ENCODE data around the gene NDST3.

Gene NDST3

GRCh38 chr4:118034053-118034785, at the start of gene NDST3:
Gene NDST3, plus strand, starts transcription at chr4:118034486. Its CDS starts 19,425 bp downstream, at chr4:118053911.
- Mint-ChIP-seq H3K4me1 (ENCODE audit: low read depth) (peaks cover 11% of the 10 kb centered on the region), H3K4me3 (peak within 1 kb of the TSS; percentile 26), H3K27ac (no peak within 1 kb of the TSS), H3K27me3 (peaks cover 39% of the 10 kb centered on the region), H3K36me3 (ENCODE audit: low read depth) (no peaks in the 10 kb centered on the region), H3K9me3 (no peaks in the 10 kb centered on the region)
- DNase-seq, result no peak

- Mint-ChIP-seq H3K9me3 (peaks cover 2% of the 10 kb centered on the region), H3K27ac (no peak overlapping the region), H3K4me3 (no peak overlapping the region), H3K27me3 (no peaks in the 10 kb centered on the region), H3K4me1 (ENCODE audit: low read depth) (peaks cover 3% of the 10 kb centered on the region), H3K36me3 (ENCODE audit: low read depth) (no peaks in the 10 kb centered on the region)
- DNase-seq, result no peak
These were observed 48.0 kb upstream of the NDST3 start for GRCh38 chr4:117986321-117986720.

GRCh38 chr4:117987464-117987863, 46.8 kb upstream of the NDST3 start:
- H3K4me1 Mint-ChIP-seq (ENCODE audit: low read depth), result peaks cover 3% of the 10 kb centered on the region
- DNase-seq, result no peak
- H3K27ac Mint-ChIP-seq, result no peak overlapping the region
- H3K27me3 Mint-ChIP-seq, result no peaks in the 10 kb centered on the region
- no peaks in the 10 kb centered on the region for H3K36me3 Mint-ChIP-seq (ENCODE audit: low read depth)
- H3K4me3 Mint-ChIP-seq, result no peak overlapping the region
- peaks cover 2% of the 10 kb centered on the region for H3K9me3 Mint-ChIP-seq

- no peak overlapping the region for H3K4me3 Mint-ChIP-seq
- no peak overlapping the region for H3K27ac Mint-ChIP-seq
- H3K36me3 Mint-ChIP-seq (ENCODE audit: low read depth), result no peaks in the 10 kb centered on the region
- no peaks in the 10 kb centered on the region for H3K27me3 Mint-ChIP-seq
- DNase-seq, result no peak
- no peaks in the 10 kb centered on the region for H3K4me1 Mint-ChIP-seq (ENCODE audit: low read depth)
- no peaks in the 10 kb centered on the region for H3K9me3 Mint-ChIP-seq
These were observed 37.4 kb upstream of the NDST3 start for GRCh38 chr4:117996891-117997290.

- Mint-ChIP-seq H3K9me3 (no peaks in the 10 kb centered on the region), H3K27me3 (no peaks in the 10 kb centered on the region), H3K36me3 (ENCODE audit: low read depth) (no peaks in the 10 kb centered on the region), H3K27ac (no peak overlapping the region), H3K4me3 (no peak overlapping the region), H3K4me1 (ENCODE audit: low read depth) (no peaks in the 10 kb centered on the region)
- DNase-seq, result no peak
These were observed 30.2 kb upstream of the NDST3 start for GRCh38 chr4:118004088-118004487.

GRCh38 chr4:118005883-118006282, 28.4 kb upstream of the NDST3 start:
- no peaks in the 10 kb centered on the region for H3K4me1 Mint-ChIP-seq (ENCODE audit: low read depth)
- H3K27ac Mint-ChIP-seq, result no peak overlapping the region
- no peaks in the 10 kb centered on the region for H3K9me3 Mint-ChIP-seq

GRCh38 chr4:118012142-118012541, 22.1 kb upstream of the NDST3 start:
- H3K27ac Mint-ChIP-seq, result no peak overlapping the region

More at GRCh38 chr4:118005883-118006282, 28.4 kb upstream of the NDST3 start:
- H3K36me3 Mint-ChIP-seq (ENCODE audit: low read depth), result no peaks in the 10 kb centered on the region
- no peak for DNase-seq
- H3K4me3 Mint-ChIP-seq, result no peak overlapping the region
- H3K27me3 Mint-ChIP-seq, result no peaks in the 10 kb centered on the region

GRCh38 chr4:118014831-118015230, 19.5 kb upstream of the NDST3 start:
- Mint-ChIP-seq H3K27me3 (no peaks in the 10 kb centered on the region), H3K9me3 (no peaks in the 10 kb centered on the region), H3K4me1 (ENCODE audit: low read depth) (no peaks in the 10 kb centered on the region), H3K27ac (no peak overlapping the region), H3K4me3 (no peak overlapping the region), H3K36me3 (ENCODE audit: low read depth) (no peaks in the 10 kb centered on the region)
- DNase-seq, result no peak

More at GRCh38 chr4:118012142-118012541, 22.1 kb upstream of the NDST3 start:
- no peaks in the 10 kb centered on the region for H3K36me3 Mint-ChIP-seq (ENCODE audit: low read depth)
- no peak for DNase-seq
- no peaks in the 10 kb centered on the region for H3K27me3 Mint-ChIP-seq
- H3K9me3 Mint-ChIP-seq, result no peaks in the 10 kb centered on the region
- H3K4me1 Mint-ChIP-seq (ENCODE audit: low read depth), result no peaks in the 10 kb centered on the region
- no peak overlapping the region for H3K4me3 Mint-ChIP-seq

- DNase-seq, result no peak
- H3K4me3 Mint-ChIP-seq, result no peak overlapping the region
- peaks cover 5% of the 10 kb centered on the region for H3K4me1 Mint-ChIP-seq (ENCODE audit: low read depth)
- no peak overlapping the region for H3K27ac Mint-ChIP-seq
- H3K9me3 Mint-ChIP-seq, result no peaks in the 10 kb centered on the region
- H3K27me3 Mint-ChIP-seq, result no peaks in the 10 kb centered on the region
- H3K36me3 Mint-ChIP-seq (ENCODE audit: low read depth), result no peaks in the 10 kb centered on the region
These were observed 15.7 kb upstream of the NDST3 start for GRCh38 chr4:118018381-118019145.

- Mint-ChIP-seq H3K36me3 (ENCODE audit: low read depth) (no peaks in the 10 kb centered on the region), H3K27me3 (peaks cover 14% of the 10 kb centered on the region), H3K27ac (no peak overlapping the region), H3K4me1 (ENCODE audit: low read depth) (peaks cover 3% of the 10 kb centered on the region), H3K4me3 (no peak overlapping the region), H3K9me3 (no peaks in the 10 kb centered on the region)
- no peak for DNase-seq
These were observed 7.5 kb upstream of the NDST3 start for GRCh38 chr4:118026806-118027205.

GRCh38 chr4:118029224-118029623, 5.1 kb upstream of the NDST3 start:
- H3K4me3 Mint-ChIP-seq, result no peak overlapping the region
- no peak overlapping the region for H3K27ac Mint-ChIP-seq
- peaks cover 32% of the 10 kb centered on the region for H3K27me3 Mint-ChIP-seq
- DNase-seq, result no peak
- peaks cover 10% of the 10 kb centered on the region for H3K4me1 Mint-ChIP-seq (ENCODE audit: low read depth)
- no peaks in the 10 kb centered on the region for H3K36me3 Mint-ChIP-seq (ENCODE audit: low read depth)
- no peaks in the 10 kb centered on the region for H3K9me3 Mint-ChIP-seq

- Mint-ChIP-seq H3K27ac (no peak overlapping the region), H3K4me1 (ENCODE audit: low read depth) (peaks cover 11% of the 10 kb centered on the region), H3K36me3 (ENCODE audit: low read depth) (no peaks in the 10 kb centered on the region), H3K4me3 (peak overlapping the region; percentile 52), H3K9me3 (no peaks in the 10 kb centered on the region), H3K27me3 (peaks cover 39% of the 10 kb centered on the region)
- DNase-seq, result no peak
These were observed 1.6 kb upstream of the NDST3 start for GRCh38 chr4:118032691-118033090.

- Mint-ChIP-seq H3K4me3 (peak overlapping the region; percentile 52), H3K36me3 (ENCODE audit: low read depth) (no peaks in the 10 kb centered on the region), H3K4me1 (ENCODE audit: low read depth) (peaks cover 11% of the 10 kb centered on the region), H3K27me3 (peaks cover 39% of the 10 kb centered on the region), H3K27ac (no peak overlapping the region), H3K9me3 (no peaks in the 10 kb centered on the region)
- no peak for DNase-seq
These were observed 886 bp upstream of the NDST3 start for GRCh38 chr4:118033148-118034052.

- peaks cover 39% of the 10 kb centered on the region for H3K27me3 Mint-ChIP-seq
- H3K4me1 Mint-ChIP-seq (ENCODE audit: low read depth), result peaks cover 11% of the 10 kb centered on the region
- H3K36me3 Mint-ChIP-seq (ENCODE audit: low read depth), result no peaks in the 10 kb centered on the region
- no peak overlapping the region for H3K4me3 Mint-ChIP-seq
- no peak for DNase-seq
- no peak overlapping the region for H3K27ac Mint-ChIP-seq
- H3K9me3 Mint-ChIP-seq, result no peaks in the 10 kb centered on the region
These were observed 1.0 kb downstream of the NDST3 start for GRCh38 chr4:118035309-118035708.

Data from activated T-cell treated with anti-CD3 and anti-CD28 coated beads, Interleukin-2, amount 50 U/mL, for 24 hours (primary cell).